Urothelium cell line (cell line): ENCODE data around the gene GNLY.
"Not testable (repeated sequence)": the region's sequence is repeated elsewhere in the genome, so short reads cannot be mapped to it uniquely, and the experiment has no call there.

Experiments used
- DNase-seq: peaks from one replicate; pipeline ENCODE4 v3.0.0; 2011; ENCODE audit warnings: low spot score, mixed read lengths
- FAIRE-seq: peaks from 2 replicates; lab custom pipeline; 2011; peaks lifted over from hg19 to GRCh38; lab: Jason Lieb, UNC

The GNLY gene

GRCh38 chr2:85706599-85707296 is 12.6 kb downstream of the GNLY start:
- DNase-seq = no peak
- no peak for FAIRE-seq

GRCh38 chr2:85707304-85707703 is 13.1 kb downstream of the GNLY start:
- peak; percentile 69 for DNase-seq
- no peak for FAIRE-seq

GRCh38 chr2:85708641-85709040 is 14.5 kb downstream of the GNLY start:
- no peak for FAIRE-seq

DNA sequence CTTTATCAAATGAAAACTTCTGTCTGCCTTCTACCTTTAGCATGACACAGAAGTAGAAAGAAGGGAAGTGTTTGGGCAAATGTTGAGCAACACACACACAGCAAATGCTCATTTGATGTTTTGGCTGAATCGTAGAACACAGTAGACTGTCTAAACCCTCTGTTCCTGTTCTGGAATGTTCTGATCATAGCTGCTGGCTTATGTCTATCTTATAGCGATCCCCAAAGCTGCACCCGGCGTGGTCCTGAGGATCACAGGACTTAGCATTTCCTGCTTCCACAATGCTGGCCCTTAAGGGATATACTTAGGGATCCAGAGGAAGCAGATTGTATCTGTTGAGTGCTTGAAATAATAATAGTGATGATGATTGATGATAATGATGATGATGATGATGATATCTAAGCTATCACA is 15.2 kb downstream of the GNLY start:
- DNase-seq = no peak
- FAIRE-seq = no peak

More at GRCh38 chr2:85708641-85709040, 14.5 kb downstream of the GNLY start:
- DNase-seq = no peak

- DNase-seq (no peak), FAIRE-seq (no peak)
Observed at GRCh38 chr2:85710687-85711577, 16.8 kb downstream of the GNLY start.

DNA sequence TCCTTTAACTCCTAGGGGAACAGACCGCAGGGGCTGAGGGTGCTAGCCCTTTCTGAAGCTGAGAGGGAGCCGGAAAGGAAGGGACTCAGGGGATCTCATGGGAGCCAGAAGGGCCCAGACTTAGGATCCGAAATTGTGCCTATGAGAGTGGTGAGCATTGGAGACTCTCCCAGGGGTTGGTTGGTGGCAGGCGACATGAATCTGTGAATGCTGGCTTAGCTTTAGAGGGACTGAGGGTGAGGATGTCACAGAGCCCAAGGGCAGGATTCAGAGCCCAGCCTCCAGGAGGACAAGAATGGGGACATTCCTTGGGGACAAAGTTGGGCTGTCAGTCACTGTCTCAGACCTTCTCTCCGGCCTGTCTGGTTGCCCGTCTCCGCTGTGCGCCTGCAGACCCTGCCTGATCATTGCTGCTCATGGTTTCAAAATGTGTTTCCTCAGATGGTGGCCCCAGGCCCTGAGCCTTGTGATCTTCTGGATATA is 17.5 kb downstream of the GNLY start:
- FAIRE-seq = no peak
- DNase-seq = no peak

DNA sequence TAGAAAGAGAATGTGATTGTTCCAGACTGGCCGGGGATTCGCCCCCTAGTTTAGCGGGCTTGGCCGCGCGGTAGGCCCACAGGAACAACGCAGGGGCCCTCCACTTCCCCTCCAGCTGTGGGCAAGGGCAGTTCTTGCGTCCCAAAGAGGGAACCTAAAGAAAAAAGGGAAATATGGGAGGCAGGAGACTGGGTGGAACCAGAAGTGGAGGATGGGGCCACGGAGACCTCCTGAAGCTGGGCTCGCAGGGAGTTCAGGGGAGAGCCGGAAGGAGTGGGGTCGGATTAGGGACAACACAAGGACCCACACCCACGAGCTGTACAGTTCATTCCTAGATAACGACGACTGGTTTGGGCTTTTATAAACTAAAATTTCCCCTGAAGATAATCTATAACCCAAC is 18.2 kb downstream of the GNLY start:
- FAIRE-seq (no peak), DNase-seq (no peak)

DNA sequence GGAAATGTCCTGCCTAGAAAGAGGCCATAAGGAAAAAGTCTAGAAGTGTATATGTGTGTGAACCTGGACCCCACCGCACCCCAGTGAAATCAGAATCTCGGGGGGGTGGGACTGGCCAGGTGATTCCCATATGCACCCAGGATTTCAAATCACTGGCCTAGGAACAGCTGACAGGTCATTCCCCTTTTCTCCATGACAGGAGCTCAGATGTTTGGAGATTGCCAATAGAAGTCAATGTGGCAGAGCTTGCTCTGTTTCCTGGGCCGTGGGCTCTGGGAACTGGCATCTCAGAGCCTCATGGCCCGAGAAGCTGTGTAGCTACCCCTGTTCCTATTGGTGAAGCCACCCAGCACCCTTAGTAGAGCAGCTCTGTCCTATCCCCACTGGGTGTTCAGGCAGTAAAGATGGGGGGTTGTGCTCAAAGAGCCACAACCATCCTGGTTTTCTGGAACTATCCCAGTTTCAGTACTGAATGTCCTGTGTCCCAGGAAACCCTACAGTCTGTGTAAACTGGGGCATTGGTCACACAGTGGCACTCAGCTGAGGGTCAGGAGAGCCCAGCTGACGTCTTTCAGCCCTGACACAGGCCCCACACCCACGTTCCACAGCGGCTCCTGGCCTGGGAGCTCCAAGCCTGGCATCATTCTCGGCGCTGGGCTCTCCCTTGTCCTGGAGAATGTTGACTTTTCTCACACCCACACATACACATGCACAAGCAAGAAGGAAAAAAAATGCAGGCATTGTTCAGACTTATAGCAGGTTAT is 18.9 kb downstream of the GNLY start:
- FAIRE-seq (no peak), DNase-seq (no peak)

GRCh38 chr2:85713836-85714235 is 19.7 kb downstream of the GNLY start:
- DNase-seq (no peak), FAIRE-seq (no peak)

GRCh38 chr2:85714421-85714820 is 20.3 kb downstream of the GNLY start:
- not testable (repeated sequence) for DNase-seq, FAIRE-seq

- DNase-seq (no peak), FAIRE-seq (no peak)
Observed at GRCh38 chr2:85714841-85715240, 20.7 kb downstream of the GNLY start.

DNA sequence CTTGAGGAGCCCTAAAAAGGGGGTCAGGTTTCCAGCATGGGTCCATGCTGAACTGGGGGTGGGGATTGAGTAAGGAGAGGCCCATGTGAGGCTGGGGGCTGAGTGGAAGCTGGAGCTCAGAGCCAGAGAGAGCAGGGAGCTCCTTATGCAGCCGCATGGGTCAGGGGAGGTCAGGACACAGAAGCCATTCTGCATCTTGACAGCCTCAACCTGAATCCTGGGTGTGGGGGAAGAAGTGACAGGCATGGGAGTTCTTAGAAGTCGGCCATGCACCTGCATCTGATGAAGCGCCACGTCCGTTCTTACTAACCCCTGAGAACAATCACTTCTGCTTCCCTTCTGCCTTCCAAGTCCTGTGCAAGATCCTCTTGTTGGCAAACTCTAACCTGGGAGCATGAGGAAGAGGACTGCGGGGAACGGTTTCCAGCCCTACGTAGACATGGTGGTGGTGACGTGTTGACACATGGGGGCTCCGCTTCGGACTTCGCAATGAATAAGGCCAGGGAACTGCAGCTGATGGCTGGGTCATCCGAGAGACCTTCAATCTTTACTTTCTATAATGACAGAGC is 22.3 kb downstream of the GNLY start:
- FAIRE-seq (no peak), DNase-seq (no peak)

GRCh38 chr2:85717308-85718008 is 23.3 kb downstream of the GNLY start:
- DNase-seq (no peak), FAIRE-seq (no peak)

DNA sequence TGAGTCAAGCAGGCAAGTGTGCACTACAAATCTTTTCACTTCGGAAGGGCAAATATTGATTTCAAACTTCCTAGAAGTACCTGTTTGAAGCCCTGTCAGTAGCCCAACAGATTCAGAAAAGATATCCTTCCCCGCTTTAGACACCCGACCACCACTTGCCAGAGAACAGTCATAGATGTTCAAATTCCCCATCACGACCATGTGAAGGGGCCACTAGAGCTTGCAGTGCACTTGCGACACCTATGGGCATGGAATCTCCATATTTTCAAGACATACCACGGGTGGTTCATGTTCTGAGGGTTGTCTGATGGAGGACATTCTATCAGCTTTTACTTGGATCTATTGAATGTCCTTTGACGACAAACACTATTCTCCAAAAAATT is 23.8 kb downstream of the GNLY start:
- DNase-seq = no peak
- no peak for FAIRE-seq

DNA sequence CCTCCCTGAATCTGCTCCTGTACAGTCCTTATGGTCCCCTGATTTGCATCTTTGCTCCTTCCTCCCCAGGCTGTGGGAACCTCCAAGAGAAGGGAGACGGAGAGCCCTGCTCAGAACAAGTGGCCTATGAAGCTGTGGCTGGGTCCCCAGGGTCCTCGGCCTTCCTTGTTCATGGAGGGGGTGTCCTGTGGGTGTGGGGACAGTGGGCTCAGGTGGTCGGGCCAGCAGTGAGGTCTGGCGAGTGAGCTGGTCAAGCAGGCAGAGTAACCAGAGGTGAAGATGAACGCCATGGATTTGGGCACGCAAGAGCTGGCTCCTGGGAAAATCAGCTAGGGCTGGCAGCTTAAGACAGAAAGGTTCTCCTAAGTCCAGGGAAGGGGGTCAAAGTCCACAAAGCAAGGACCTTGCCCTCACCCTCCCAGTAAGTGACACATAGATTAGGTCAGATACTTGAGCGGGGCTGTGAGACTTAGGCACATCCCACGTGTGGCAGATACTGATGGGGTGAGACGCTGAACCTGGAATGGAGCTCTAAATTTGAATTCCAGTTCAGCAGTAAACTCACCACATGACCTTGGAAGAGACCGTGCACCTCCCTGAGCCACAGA is 24.8 kb downstream of the GNLY start:
- FAIRE-seq (no peak), DNase-seq (no peak)

DNA sequence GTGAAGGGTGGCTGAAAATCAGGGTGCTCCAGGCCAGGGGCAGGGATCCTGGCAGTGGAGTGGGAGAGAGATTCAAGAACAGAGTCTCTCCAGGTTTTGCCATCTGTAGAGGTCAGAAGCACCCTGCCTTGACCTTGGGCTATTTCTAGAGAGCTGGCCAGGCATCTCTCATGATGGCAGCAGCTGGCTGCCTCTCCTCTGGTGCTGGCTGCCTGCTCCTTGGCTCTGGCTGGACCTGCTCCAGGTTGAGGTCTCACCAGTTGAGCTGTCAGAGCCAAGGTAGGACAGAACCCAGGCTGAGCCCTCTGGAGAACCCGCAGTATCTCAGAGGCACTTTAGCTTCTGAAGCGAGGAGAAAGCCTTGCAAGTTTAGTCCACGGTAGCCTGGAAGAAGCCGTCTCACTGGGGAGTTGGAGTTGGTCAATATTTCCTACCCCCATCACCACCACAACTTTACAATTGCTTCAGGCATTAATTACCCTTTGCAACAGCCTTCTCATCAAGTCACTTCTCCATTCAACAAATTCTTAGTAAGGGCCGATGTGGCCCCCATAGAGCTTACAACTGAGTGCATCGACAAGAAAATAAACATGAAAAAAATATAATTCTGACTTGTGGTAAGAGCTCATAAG is 25.6 kb downstream of the GNLY start:
- no peak for DNase-seq

DNA sequence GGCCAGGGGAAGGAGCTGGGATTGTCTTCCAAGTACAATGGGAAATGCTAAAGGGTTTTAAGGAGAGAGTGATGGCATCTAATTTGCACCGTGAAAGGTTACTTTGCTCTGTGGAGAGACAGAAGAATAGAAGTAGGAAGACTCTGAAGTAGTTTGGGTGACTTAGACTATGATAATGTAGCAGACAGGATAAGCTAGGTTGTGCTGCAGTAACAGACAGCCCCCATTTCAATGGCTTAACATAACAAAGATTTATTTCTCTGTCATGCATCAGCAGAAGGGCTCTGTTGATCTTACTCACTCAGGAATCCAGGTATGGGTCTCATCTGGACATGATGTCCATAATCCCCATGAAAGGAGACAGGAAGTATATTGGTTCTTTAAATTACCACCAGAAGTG is 26.4 kb downstream of the GNLY start:
- FAIRE-seq = no peak
- no peak for DNase-seq

More for the DNA sequence above, 25.6 kb downstream of the GNLY start:
- FAIRE-seq = no peak

GRCh38 chr2:85721641-85722040 is 27.5 kb downstream of the GNLY start:
- FAIRE-seq (no peak), DNase-seq (no peak)

DNA sequence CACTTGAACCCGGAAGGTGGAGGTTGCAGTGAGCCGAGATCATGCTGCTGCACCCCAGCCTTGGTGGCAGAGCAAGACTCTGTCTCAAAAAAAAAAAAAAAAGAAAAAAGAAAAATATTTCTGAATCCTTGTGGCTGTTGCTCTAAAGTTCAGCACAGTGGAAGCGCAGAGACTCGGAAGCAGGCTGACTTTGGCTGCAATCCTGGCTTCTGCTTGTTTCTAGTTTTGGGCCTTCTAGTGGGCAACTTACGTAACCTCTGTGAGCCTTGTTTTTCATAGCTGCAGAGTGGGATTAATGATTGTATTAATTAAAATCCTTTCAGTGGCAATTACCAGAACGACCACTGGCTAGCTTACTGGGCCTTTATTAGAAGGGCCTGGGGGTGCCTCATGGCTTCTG is 28.4 kb downstream of the GNLY start:
- FAIRE-seq (no peak), DNase-seq (no peak)
